ENCODE results near the gene PTPRN2. TPM values are rescaled to one million over a fixed set of nuclear protein-coding genes. Genes with fewer than 3 reads are reported as not detected.
"Not testable (repeated sequence)": the region's sequence is repeated elsewhere in the genome, so short reads cannot be mapped to it uniquely, and the experiment has no call there.

The PTPRN2 gene
- polyA plus RNA-seq, 4 donors: 7.3 to 11.4 (median 8.0) TPM

DNA sequence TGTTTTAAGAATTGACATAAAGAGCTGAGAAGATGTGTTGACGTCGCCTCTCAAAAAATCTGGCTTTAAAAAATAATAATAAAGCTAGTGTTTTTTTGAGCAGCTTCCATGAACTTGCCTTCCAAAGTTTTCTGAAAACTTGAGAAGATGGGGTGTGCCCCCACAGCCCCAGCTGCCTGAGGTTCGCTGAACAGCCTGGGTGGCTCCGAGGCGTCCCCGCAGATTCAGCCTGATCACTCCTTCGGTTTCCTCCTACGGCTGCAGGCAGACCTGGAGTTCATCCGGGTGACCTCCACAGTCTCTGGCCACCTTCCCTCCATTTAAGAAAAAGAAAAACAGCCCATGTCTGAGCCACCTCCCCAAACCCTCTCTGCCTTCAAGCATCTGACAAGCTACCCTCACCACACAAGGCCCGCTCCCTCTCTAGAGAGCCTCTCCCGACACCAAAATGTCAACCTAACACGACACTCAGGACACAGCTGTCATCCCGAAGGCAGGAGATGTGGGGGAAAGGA, 177.8 kb downstream of the PTPRN2 start:
- no peak for DNase-seq (ENCODE audit: low read depth in 4 of 4, low spot score in 2 of 4)

DNA sequence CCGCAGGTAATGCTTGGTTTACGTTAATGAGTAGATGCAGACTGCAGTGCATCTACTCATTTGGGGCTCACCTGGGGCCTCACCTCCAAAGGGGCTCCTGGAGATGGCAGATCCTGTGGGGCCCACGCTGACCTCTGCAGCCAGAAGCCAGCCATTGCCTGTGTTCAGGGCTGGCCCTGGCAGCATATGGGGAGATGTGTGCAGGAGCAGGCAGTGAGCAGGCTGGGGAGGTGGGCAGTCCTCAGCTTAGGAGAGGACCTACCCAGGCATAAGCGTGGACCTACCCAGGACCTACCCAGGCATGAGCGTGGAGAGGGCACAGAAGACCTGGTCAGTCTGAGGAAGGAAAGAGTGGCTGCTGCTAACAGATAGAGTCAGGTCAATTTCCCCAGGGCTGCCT, 178.5 kb downstream of the PTPRN2 start:
- no peak for DNase-seq (ENCODE audit: low read depth in 4 of 4, low spot score in 2 of 4)

DNA sequence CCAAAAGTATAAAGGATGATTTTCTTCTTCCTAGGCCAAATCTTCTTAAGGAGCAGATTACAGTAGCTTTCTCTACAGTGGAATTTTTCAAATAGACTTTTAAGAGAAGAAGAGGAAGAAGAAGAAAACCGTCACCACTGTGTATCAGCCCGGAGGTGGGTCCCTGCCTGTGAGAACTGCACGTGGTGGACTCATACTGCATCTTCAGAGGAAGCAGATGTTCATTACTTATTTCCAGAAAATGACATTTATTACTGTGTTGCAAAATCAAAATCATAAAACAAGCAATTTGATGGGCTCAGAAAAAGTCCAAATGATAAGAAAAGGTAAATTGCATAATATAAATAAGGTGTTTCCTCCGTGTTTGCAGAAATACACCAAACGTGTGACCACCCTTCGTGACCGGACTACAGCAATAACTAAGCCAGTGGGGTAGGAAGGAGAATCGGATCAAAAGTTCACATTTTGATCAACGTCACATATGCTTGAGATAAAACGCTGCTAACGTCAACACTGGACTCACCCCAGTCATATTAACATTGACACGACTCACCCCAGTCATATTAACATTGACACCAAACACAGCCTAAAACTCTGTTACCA, 179.2 kb downstream of the PTPRN2 start:
- DNase-seq (ENCODE audit: low read depth in 4 of 4, low spot score in 2 of 4): no peak

DNA sequence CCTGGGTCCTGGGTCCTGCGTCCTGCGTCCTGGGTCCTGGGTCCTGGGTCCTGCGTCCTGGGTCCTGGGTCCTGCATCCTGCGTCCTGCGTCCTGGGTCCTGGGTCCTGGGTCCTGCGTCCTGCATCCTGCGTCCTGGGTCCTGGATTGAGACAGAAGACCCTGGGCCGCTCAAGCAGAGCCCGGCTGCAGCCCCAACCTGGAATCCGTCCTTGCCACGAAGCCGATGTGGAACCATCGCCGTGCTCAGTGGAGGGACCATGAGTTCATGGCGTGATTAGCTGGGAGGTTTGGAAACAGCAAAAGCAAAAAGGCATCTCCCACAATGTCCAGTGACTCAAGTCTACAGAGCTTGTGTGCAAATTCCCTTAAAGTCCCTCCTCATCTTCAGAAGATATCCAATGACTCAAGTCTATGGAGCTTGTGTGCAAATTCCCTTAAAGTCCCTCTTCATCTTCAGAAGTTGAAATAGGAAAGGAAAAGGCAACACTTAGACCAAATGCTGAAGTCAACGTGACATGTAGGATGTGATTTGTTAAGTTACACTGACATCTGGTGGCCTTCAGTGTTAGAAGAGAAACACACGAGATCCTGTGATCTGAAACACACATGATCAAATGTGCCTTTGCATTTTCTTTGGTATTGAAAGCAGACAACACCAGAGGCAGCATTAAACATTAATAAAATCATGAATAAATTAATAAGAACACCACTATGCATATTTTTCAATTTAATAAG, 179.9 kb downstream of the PTPRN2 start:
- DNase-seq (ENCODE audit: low read depth in 4 of 4, low spot score in 2 of 4): no peak

DNA sequence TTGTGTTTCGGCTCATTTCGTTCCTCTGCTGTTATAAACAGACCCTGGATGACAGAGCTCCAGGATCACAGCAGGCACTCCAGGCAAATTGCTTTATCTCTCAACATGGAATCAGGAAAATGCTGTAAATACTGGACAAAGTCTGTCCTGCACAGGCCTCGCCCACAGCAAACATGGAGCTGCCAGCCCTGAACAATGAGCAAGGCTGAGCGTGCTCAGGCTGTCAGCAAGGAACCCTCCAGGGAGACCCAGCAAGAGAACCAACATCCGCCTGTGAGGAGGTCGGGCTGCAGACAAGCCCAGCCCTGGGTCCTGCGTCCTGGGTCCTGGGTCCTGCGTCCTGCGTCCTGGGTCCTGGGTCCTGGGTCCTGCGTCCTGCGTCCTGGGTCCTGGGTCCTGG, 180.8 kb downstream of the PTPRN2 start:
- no peak for DNase-seq (ENCODE audit: low read depth in 4 of 4, low spot score in 2 of 4)

DNA sequence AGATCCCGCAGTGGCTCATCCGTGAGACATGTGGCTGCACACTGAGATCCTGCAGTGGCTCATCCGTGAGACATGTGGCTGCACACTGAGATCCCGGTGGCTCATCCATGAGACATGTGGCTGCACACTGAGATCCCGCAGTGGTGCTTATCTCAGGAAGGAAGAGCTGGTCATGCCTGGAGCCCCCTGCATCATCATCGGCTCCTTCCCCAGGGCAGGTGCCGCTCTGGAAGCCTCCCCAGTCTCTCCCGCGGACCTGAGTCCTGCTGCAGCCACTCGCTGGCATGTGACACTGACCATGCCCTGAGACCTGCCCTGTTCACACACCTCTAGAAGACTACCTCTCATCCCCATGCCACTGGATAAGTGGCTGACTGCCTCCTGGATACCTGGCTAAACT, 181.3 kb downstream of the PTPRN2 start:
- DNase-seq (ENCODE audit: low read depth in 4 of 4, low spot score in 2 of 4): no peak

DNA sequence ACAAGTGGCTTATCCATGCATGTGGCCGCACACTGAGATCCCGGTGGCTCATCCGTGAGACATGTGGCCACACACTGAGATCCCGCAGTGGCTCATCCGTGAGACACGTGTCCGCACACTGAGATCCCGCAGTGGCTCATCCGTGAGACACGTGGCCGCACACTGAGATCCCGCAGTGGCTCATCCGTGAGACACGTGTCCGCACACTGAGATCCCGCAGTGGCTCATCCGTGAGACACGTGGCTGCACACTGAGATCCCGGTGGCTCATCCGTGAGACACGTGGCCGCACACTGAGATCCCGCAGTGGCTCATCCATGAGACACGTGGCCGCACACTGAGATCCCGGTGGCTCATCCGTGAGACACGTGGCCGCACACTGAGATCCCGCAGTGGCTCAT, 181.9 kb downstream of the PTPRN2 start:
- DNase-seq (ENCODE audit: low read depth in 4 of 4, low spot score in 2 of 4): not testable (repeated sequence)

DNA sequence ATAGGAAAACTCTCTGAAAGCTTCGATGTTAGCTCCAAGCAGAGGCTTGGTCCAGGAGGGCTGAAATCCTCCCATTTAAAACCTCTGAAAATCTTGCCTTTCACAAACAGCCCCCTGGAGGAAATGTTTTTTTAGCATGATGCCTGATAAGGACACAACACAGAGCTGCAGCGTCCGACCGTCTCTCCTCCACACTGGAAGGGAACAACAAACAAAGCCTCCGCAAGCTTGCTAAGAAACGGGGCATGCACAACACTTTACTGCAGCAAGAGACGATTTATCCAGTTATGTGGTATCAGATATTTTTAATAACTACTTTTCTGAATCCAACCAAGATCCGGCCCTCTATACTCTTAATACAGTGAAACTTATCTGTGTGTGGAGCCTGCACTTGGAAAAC, 182.3 kb downstream of the PTPRN2 start:
- no peak for DNase-seq (ENCODE audit: low read depth in 4 of 4, low spot score in 2 of 4)

DNA sequence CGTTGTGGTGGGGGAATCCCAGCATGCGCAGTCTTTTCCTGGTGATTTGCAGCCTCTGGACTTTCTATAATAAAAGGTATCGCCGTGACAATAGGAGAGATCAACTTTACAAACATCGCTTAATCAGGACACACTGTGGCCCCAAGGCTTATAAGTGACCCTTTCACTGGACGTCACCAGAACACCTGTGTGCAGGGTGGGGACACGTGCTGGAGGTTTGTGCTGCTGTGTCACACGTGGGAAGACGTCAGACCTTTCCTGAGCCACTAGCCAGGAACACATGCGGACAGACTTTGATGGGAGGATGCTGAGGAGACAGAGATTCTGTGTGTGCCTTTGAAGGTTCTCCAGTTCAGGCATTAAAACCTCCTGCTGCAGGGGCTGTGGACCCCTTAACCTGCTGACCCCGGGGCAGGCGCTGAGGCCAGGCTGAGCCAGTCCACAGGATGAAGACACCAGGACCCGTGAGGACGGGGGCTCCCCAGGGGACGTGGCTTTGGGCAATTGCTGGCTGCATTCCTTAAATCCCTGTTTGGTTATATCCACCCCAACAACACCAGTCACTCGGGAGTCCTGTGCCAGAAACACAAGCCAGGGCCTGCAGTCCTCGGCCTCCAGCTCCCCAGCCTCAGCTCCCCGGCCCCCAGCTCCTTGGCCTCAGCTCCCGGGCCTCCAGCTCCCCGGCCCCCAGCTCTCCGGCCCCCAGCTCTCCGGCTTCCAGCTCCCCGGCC, 183.4 kb downstream of the PTPRN2 start:
- no peak for DNase-seq (ENCODE audit: low read depth in 4 of 4, low spot score in 2 of 4)

DNA sequence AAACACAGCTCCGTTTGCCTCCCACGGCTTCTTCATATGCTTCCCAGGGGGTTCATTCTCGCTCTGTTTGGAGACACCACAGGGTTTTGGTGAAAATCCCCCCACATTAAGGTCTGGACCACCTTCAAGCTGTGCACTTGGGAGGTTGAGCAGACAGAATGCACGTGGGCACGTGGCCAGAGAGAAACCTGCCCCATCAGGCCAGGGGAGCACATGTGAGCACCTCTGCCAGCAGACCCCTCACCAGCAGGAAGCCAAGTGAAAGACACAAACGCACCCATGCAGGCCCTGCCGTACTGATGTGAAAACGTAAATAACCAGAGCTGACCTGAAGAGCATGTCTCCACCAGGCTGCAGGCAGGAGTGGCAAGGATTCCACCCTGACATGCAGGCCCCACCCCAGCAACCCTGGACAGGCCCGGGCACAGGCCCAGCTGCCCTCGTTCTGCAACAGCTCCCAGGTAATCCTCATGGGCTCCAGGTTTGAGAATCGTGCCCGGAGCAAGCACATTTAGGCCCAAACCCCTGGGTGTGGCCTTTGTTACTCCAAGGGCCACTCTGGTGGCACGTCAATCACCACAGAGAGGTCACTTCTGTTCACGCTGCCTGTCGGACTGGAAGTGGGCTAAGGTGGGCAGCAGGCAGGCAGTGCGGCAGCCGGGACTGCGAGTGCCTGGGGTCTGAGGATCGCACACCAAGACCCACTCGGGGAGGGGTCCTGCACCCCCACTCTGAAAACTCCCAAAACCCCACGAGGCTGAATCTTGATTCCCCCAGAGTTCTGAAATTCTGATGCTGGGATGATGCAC, 184.4 kb downstream of the PTPRN2 start:
- no peak for DNase-seq (ENCODE audit: low read depth in 4 of 4, low spot score in 2 of 4)

DNA sequence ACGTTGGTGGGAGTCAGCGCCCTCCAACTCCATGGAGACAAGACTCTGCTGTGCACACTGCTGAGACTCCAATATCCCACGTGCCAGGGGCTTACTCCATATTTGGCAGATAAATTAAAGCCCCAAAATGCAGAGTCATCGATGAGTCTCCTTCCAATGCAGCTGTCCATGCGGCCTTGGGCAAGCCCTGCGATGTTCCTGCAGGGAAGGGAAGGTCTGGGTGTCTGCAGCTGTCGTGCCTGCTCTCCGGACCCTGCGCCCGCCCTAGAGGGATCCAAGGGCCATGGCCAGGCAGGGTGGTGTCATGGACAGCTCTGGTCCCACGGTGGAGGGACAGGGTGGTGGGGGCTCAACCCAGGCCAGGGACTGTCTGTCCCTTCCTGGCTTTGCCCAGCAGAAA, 185.2 kb downstream of the PTPRN2 start:
- DNase-seq (ENCODE audit: low read depth in 4 of 4, low spot score in 2 of 4): no peak

DNA sequence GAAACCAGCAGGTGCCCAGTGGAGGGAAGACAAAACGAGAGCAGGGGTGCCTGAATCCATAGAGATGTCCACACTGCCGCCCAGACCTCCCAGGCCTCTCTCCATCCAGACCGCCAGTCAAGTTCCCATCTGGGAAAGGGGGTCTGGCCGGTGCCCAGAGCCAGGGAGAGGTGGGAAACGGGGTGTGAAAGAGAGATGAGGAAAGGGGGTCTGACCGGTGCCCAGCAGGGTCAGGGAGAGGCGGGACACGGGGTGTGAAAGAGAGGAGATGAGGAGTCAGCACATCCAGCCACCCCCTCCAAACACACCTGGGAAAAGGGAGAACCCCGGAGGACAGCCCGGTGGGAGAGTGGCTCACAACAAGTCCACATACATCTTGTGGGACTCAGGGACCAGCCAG, 185.8 kb downstream of the PTPRN2 start:
- no peak for DNase-seq (ENCODE audit: low read depth in 4 of 4, low spot score in 2 of 4)

DNA sequence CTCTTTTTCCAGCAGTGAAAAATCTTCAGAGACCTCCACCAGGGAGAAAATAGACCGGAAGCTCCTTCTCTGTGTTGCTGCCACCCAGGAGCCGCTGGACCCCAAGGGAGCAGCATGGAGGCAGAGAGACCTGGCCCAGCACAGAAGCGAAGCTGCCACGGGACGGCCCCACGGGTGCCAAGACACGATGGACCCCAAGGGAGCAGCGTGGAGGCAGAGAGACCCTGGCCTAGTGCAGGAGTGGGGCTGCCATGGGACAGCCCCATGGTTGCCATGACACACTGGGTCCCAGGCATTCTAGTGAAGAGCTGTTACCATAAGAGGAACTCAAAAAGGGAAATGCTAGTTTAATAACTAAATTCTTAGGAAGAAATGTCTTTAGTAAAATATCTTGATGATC, 186.3 kb downstream of the PTPRN2 start:
- no peak for DNase-seq (ENCODE audit: low read depth in 4 of 4, low spot score in 2 of 4)

DNA sequence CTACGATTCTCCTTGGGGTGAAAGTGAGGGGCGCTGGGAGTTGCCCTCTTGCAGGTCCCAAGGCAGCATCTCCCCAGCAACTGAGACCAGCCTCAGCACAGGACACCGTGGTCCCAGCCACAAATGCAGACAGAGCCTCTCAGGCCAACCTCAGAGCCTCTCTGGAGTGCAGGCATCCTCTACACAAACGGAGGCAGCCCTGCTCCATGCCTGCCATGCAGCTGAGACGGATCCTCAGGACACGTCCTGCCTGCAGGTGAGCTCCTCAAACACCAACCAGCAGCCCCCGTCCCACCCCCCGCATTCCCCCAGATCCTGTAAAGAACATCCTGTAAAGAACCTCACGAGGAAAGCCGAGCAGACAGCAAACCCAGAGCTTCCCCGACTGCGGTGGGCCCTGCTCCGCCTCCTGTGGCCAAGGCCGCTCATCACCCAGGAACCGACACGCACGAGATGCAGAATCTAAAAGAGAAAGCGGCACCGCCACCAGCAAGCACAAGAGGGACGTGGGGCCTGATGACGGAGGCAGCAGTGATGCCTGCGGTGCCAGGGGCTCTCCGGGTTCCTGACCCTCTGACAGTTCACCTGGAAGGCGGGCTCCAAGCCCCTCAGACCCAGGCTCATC, 186.9 kb downstream of the PTPRN2 start:
- DNase-seq (ENCODE audit: low read depth in 4 of 4, low spot score in 2 of 4): no peak

DNA sequence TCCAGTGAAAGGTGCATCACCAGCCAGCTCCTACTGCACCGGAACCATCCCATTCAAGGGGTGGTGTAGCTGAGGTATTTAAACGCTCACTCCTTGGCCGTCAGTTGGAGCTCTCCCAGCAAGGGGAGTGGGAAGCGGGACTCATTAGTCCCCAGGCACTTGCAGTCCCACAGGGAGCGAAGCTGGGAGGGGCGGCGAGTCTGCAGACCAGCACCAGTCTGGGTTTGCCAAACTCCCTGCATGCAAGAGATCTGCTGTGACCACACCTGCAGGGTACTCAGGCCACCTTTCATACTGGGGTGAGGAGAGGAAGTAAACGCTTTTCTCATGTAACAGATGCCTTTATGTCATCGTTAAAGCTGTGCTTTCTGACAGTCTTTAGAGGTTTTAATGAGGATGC, 187.9 kb downstream of the PTPRN2 start:
- DNase-seq (ENCODE audit: low read depth in 4 of 4, low spot score in 2 of 4): no peak

DNA sequence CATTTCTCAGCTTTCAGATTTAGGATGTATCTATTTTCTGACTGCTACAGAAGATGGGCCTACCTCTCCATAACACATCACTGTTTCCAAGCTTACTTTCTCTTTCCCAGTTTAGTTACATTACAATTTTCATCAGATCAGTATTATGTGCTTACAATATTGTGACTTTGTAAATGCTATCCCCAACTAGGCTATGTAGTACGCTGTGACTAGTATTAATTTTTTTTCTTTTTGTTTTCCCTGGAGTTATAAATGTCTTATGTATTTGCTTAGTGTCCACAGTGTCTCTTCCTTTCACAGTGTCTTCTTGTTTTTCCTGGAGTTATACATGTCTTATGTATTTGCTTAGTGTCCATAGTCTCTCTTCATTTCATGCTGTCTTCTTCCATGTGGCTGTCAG, 188.9 kb downstream of the PTPRN2 start:
- no peak for DNase-seq (ENCODE audit: low read depth in 4 of 4, low spot score in 2 of 4)

DNA sequence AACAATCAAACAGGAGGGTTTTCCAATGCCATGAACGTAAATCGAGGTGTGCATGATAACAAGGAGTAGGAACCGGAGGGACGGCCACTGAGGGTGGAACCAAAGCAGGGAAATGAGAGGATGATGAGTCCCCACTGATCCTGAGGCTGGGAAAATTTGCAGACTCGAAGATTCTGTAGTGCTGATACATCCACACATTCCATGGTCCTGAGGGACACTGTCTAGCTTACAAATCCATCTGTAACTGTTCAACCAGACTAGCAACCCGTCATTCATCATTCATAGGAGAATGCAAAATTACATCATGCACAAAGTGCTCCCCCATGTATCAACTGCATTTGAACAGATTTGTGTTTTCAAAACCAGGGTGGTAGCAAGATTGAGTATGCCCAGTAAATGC, 189.7 kb downstream of the PTPRN2 start:
- no peak for DNase-seq (ENCODE audit: low read depth in 4 of 4, low spot score in 2 of 4)

DNA sequence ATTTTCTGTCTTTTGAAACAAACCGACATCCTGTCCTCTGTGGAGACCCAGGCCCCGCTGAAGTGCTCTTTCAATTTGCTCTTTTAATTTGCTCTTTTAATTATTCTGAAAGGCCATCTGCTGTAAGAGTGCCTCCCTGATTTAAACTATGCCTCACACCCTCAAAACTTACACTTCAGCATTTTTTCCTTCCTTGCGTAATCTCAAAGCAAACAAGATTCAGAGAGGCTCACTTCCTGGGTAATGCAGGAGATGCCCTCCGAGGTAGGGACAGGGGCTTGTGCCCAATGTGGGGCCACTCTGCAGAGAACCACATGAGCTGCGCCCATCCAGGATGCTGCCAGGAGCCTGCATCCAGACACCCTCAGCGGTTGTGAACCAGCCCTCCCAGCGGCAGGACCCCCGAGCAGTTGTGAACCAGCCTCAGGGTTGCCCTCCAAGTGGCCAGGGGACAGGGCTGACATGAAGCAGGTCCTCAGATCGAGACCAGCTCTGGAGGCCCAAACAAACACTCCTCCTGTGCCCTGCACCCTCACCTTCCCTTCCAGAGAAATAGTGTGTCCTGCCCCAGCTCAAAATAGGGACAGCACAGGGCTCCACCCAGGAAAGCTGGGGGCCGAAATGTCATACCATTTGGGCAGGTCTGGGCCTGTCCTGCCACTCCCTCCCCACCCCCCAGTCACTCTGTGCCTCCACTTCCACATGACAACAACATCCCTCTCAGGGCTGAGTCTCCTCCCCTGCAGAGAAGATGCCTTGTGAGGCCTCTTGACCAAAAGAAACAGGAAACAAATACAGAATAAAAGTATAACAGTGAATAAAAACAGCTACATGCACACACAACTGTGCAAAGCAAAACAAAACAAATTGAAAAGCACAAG, 190.4 kb downstream of the PTPRN2 start:
- no peak for DNase-seq (ENCODE audit: low read depth in 4 of 4, low spot score in 2 of 4)

DNA sequence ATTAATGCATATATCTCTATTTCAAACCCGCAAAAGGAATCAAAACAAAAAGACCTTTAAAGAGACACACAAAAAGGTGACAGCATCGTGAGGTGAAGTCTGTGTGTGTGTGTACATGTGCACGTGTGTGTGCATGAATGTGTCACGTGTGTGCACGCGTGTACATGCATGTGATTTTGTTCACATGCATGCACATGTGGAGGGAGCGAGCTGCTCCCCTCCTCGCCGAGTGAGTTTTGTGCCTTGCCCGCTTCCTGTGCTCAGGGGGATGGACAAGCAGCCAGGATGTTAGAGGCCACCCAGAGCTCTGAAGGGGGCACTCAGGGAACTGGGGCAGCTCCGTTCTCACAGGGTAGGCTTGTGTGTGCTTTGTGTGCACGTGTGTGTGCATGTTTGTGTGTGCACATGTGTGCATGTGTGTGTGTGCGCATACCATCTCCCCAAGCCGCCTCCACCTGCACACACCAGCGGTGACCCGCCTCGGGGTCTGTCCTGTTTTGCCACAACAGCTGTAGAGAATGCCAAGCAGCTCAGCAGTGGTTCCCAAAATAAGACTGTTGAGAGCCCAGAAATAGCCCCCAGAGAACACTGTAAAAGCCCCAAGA, 191.2 kb downstream of the PTPRN2 start:
- DNase-seq (ENCODE audit: low read depth in 4 of 4, low spot score in 2 of 4): no peak

Data from left renal cortex interstitium (tissue), 4 donors.